ENCODE data around the gene QSOX2.

DNA sequence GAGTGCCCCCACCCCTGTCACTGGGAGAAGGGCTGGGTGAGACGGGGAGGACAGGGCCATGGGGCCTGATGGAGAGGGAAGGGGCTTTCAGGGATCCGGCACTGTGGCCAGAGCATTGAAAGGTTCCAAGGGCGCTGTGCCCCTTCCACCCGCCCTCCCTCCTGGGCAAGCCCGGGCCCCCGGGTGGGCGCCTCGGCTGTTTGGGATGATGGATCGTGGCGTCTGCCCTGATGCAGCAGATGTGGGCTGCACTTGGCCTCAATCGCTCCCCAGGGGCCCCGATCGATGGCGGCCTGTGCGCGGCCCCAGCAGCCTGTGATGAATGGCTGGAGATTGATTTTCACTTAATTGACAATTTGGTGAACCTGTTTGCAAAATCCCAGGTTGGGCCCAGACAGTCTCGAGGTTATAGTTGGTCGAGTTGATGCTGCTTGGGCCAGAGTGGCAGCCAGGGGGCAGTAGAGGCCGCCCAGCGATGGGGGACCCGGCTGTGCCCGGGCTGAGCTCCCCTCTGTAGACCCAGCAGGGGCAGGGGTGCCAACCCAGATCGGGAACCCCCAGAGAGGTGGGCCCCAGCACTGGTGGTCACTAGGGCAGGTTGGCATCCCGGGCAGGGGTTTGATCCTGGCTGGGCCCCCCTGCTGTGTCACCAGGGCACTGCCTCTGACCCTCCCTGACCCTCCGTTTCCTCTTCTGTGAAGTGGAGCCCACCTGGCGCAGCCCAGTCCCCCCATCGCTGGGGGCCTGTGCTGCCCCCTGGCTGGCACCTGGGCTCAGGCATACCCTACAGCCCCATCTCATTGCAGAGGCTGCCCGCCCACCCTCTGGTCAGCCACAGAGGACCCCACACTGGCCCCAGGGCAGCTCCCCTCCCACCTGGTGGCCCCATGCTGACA lies 75.4 kb downstream of the QSOX2 start:
- TF ChIP-seq, protein P1, sequence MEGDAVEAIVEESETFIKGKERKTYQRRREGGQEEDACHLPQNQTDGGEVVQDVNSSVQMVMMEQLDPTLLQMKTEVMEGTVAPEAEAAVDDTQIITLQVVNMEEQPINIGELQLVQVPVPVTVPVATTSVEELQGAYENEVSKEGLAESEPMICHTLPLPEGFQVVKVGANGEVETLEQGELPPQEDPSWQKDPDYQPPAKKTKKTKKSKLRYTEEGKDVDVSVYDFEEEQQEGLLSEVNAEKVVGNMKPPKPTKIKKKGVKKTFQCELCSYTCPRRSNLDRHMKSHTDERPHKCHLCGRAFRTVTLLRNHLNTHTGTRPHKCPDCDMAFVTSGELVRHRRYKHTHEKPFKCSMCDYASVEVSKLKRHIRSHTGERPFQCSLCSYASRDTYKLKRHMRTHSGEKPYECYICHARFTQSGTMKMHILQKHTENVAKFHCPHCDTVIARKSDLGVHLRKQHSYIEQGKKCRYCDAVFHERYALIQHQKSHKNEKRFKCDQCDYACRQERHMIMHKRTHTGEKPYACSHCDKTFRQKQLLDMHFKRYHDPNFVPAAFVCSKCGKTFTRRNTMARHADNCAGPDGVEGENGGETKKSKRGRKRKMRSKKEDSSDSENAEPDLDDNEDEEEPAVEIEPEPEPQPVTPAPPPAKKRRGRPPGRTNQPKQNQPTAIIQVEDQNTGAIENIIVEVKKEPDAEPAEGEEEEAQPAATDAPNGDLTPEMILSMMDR (IDR thresholded peaks at IDR 0.05): peak; percentile 72
- TF ChIP-seq EP300 (IDR thresholded peaks at IDR 0.05): no peak
- TF ChIP-seq JUN (IDR thresholded peaks at IDR 0.05): no peak
- TF ChIP-seq POLR2A (IDR thresholded peaks at IDR 0.05; ENCODE audit: low read length): no peak
- TF ChIP-seq, protein P2, sequence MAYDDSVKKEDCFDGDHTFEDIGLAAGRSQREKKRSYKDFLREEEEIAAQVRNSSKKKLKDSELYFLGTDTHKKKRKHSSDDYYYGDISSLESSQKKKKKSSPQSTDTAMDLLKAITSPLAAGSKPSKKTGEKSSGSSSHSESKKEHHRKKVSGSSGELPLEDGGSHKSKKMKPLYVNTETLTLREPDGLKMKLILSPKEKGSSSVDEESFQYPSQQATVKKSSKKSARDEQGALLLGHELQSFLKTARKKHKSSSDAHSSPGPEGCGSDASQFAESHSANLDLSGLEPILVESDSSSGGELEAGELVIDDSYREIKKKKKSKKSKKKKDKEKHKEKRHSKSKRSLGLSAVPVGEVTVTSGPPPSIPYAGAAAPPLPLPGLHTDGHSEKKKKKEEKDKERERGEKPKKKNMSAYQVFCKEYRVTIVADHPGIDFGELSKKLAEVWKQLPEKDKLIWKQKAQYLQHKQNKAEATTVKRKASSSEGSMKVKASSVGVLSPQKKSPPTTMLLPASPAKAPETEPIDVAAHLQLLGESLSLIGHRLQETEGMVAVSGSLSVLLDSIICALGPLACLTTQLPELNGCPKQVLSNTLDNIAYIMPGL (CRISPR knock-in tag; IDR thresholded peaks at IDR 0.05; ENCODE audit: borderline replicate concordance): no peak
- no peak for TF ChIP-seq NR3C1 (IDR thresholded peaks at IDR 0.05)
